GM12892 (cell line): ENCODE data around the gene OSBPL3.

ENCODE experiments used
- POLR2A ChIP-seq: IDR thresholded peaks from 2 replicates; pipeline ENCODE4 v1.6.1; 2011; ENCODE audit warnings: low read depth, low read length, control low read depth
- POLR2AphosphoS5 ChIP-seq: IDR thresholded peaks from 2 replicates; pipeline ENCODE4 v1.6.1; 2011; ENCODE audit warnings: low read depth, low read length, control low read depth
- TAF1 ChIP-seq: IDR thresholded peaks from 2 replicates; pipeline ENCODE4 v1.6.1; 2011; ENCODE audit warnings: low read depth, mild to moderate bottlenecking, control low read depth, low read length, borderline replicate concordance

DNA sequence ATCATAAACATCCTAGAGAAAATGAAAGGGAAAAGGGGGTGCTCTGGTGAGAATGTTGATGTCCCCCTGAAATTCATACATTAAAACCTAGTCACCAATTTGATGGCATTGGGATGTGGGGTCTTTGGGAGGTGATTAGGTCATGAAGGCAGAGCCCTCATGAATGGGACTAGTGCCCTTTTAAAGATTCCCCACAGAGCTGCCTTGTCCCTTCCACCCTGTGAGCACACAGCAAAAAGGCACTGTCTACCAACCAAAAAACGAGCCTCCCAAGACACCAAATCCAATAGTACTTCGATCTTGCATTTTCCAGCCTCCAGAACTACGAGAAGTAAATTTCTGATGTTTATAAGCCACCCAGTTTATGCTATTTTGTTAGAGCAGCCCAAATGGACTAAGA, 47.6 kb downstream of the OSBPL3 start:
- TF ChIP-seq POLR2A (no peak), TAF1 (no peak), POLR2AphosphoS5 (no peak)
